SK-N-SH (cell line): ENCODE measurements around the gene CISH. TPM values are rescaled to one million over a fixed set of nuclear protein-coding genes. Genes with fewer than 3 reads are reported as not detected.

Source experiments
- CTCF ChIA-PET: fragments of 300-600, 350-600 bp; formaldehyde crosslinking; extraction: SDS; loops from one replicate; lab custom pipeline; 2021; lab: Yijun Ruan, JAX
- POLR2A ChIA-PET: fragments of 350-600 bp; sonication (Branson Sonifier 250); formaldehyde crosslinking; extraction: SDS; loops from one replicate; lab custom pipeline; 2020; ENCODE audit warnings: antibody characterized with exemption, inconsistent platforms; lab: Yijun Ruan, JAX
- DNase-seq: peaks from one replicate; pipeline ENCODE4 v3.0.0; 2012
- H2AFZ ChIP-seq: fragments of 200-600 bp; sonication (generic); 2 replicates; pipeline ENCODE4 v1.8.1; 2016; ENCODE audit warnings: antibody characterized with exemption, mild to moderate bottlenecking, low read depth
- H3F3A ChIP-seq: fragments of 200-600 bp; sonication (generic); replicated peaks from 2 replicates; pipeline ENCODE3; 2016; ENCODE audit warnings: antibody characterized with exemption, mild to moderate bottlenecking; ENCODE audit not compliant: insufficient read depth
- H3K27ac ChIP-seq, 2 experiments: fragments of 200-500 bp in 1 of 2; fragments of 200-600 bp in 1 of 2; sonication (Bioruptor generic) in 1 of 2; sonication (generic), shearing (Covaris generic) in 1 of 2; 2 replicates each; pipeline versions ENCODE4 v1.5.1 to v1.6.1; 2014 to 2016; ENCODE audit warnings: low read depth in 2 of 2, inconsistent platforms in 1 of 2, low read length in 1 of 2, mild to moderate bottlenecking in 1 of 2, mixed read lengths in 1 of 2
- H3K27me3 ChIP-seq: fragments of 200-600 bp; sonication (generic), shearing (Covaris generic); 2 replicates; pipeline ENCODE4 v1.6.1; 2016; ENCODE audit warnings: mixed run types; ENCODE audit not compliant: insufficient read depth
- H3K36me3 ChIP-seq, 2 experiments: fragments of 200-500 bp in 1 of 2; fragments of 200-600 bp in 1 of 2; sonication (Bioruptor generic) in 1 of 2; sonication (generic) in 1 of 2; replicated peaks in 1 of 2; 2 replicates each; pipeline versions ENCODE3 to v1.5.1; 2014 to 2016; ENCODE audit warnings: low read length in 1 of 2, mild to moderate bottlenecking in 1 of 2; ENCODE audit not compliant: insufficient read depth in 2 of 2, control insufficient read depth in 1 of 2
- H3K4me1 ChIP-seq, 2 experiments: fragments of 200-500 bp in 1 of 2; fragments of 200-600 bp in 1 of 2; sonication (Bioruptor generic) in 1 of 2; sonication (generic), shearing (Covaris generic) in 1 of 2; 2 replicates each; pipeline versions ENCODE4 v1.5.1 to v1.6.1; 2014 to 2016; ENCODE audit warnings: low read depth in 1 of 2, low read length in 1 of 2, mixed run types in 1 of 2; ENCODE audit not compliant: insufficient read depth in 2 of 2, control insufficient read depth in 1 of 2
- H3K4me2 ChIP-seq: fragments of 200-600 bp; sonication (generic), shearing (Covaris generic); 2 replicates; pipeline ENCODE4 v1.6.1; 2017; ENCODE audit warnings: mixed run types
- H3K4me3 ChIP-seq, 2 experiments: fragments of 200-500 bp in 1 of 2; fragments of 200-600 bp in 1 of 2; sonication (Bioruptor generic) in 1 of 2; sonication (generic), shearing (Covaris generic) in 1 of 2; 2 replicates each; pipeline versions ENCODE4 v1.5.1 to v1.8.1; 2014 to 2016; ENCODE audit warnings: low read depth in 2 of 2, inconsistent platforms in 1 of 2, low read length in 1 of 2, mild to moderate bottlenecking in 1 of 2, mixed read lengths in 1 of 2, moderate library complexity in 1 of 2
- H3K79me2 ChIP-seq: fragments of 200-600 bp; sonication (generic); 2 replicates; pipeline ENCODE4 v1.8.1; 2017; ENCODE audit warnings: mild to moderate bottlenecking; ENCODE audit not compliant: insufficient read depth
- H3K9ac ChIP-seq: fragments of 200-600 bp; sonication (generic); 2 replicates; pipeline ENCODE4 v1.6.1; 2017; ENCODE audit warnings: mixed run types
- H3K9me2 ChIP-seq: fragments of 200-600 bp; sonication (generic); 2 replicates; pipeline ENCODE4 v1.6.1; 2017; ENCODE audit warnings: mixed run types
- H3K9me3 ChIP-seq: fragments of 200-600 bp; sonication (generic); 2 replicates; pipeline ENCODE4 v1.6.1; 2017; ENCODE audit warnings: mixed run types, mild to moderate bottlenecking, moderate library complexity
- H4K20me1 ChIP-seq: fragments of 200-600 bp; sonication (generic); 2 replicates; pipeline ENCODE4 v1.6.1; 2017; ENCODE audit warnings: mild to moderate bottlenecking, mixed run types; ENCODE audit not compliant: insufficient read depth
- CHD2 ChIP-seq: fragments of 150-350 bp; IDR thresholded peaks from 2 replicates; pipeline ENCODE4 v1.6.1; 2018; ENCODE audit warnings: low read length; ENCODE audit not compliant: partially characterized antibody
- FOXJ3 ChIP-seq: sonication (generic); formaldehyde crosslinking; IDR thresholded peaks from 2 replicates; pipeline ENCODE4 v1.5.1; 2020; ENCODE audit warnings: mild to moderate bottlenecking, missing genetic modification reagents
- GABPA ChIP-seq: IDR thresholded peaks from 2 replicates; pipeline ENCODE4 v1.4.0; 2012; ENCODE audit warnings: low read depth, mild to moderate bottlenecking
- MAX ChIP-seq: IDR thresholded peaks from 2 replicates; pipeline ENCODE4 v1.4.0; 2012; ENCODE audit warnings: low read depth
- PBX3 ChIP-seq: IDR thresholded peaks from 2 replicates; pipeline ENCODE4; 2012
- RAD21 ChIP-seq: IDR thresholded peaks from 2 replicates; pipeline ENCODE4 v1.6.1; 2012; ENCODE audit warnings: mild to moderate bottlenecking, low read length
- RCOR1 ChIP-seq: fragments of 150-350 bp; IDR thresholded peaks from 2 replicates; pipeline ENCODE4 v1.6.1; 2017; ENCODE audit warnings: antibody characterized with exemption, low read length
- SMC3 ChIP-seq: IDR thresholded peaks from 2 replicates; pipeline ENCODE4 v1.6.1; 2012; ENCODE audit warnings: low read depth, low read length, improper control_type of control experiment
- TAF1 ChIP-seq: IDR thresholded peaks from 2 replicates; pipeline ENCODE4 v1.6.1; 2012; ENCODE audit warnings: low read depth, mild to moderate bottlenecking, low read length, moderate library complexity, borderline replicate concordance
- USF1 ChIP-seq: IDR thresholded peaks from 2 replicates; pipeline ENCODE4 v1.4.0; 2012; ENCODE audit warnings: low read depth, borderline replicate concordance
- USF2 ChIP-seq: fragments of 150-350 bp; IDR thresholded peaks from 2 replicates; pipeline ENCODE4 v1.6.1; 2017; ENCODE audit warnings: antibody characterized with exemption, low read length, low read depth, borderline replicate concordance
- YY1 ChIP-seq: IDR thresholded peaks from 2 replicates; pipeline ENCODE4 v1.4.0; 2012; ENCODE audit warnings: low read depth, mild to moderate bottlenecking
- WGBS: methylation state at CpG from one replicate; pipeline ENCODE4 v1.1.6; 2017; ENCODE audit warnings: low lambda C conversion rate; 5-methylcytosine and 5-hydroxymethylcytosine counted together
- polyA plus RNA-seq, 3 experiments: library from polyadenylated mRNA; depleted of rRNA; stranded (reverse); fragments of >200 nt; gene quantifications; 2 replicates each; pipeline ENCODE4 v1.2.3, GENCODE V29; 2012
- TF ChIP-seq, protein P1 (sequence below): IDR thresholded peaks from 2 replicates; pipeline ENCODE4 v1.6.1; 2012; ENCODE audit warnings: mild to moderate bottlenecking, low read depth, low read length, moderate library complexity
- TF ChIP-seq, protein P2 (sequence below): IDR thresholded peaks from 2 replicates; pipeline ENCODE4 v1.4.0; 2012; ENCODE audit warnings: low read depth, borderline replicate concordance

The CISH gene
- polyA plus RNA-seq, 1 of the 3 experiments (the other 2 are of a cell fraction), result 2.6 TPM

DNA sequence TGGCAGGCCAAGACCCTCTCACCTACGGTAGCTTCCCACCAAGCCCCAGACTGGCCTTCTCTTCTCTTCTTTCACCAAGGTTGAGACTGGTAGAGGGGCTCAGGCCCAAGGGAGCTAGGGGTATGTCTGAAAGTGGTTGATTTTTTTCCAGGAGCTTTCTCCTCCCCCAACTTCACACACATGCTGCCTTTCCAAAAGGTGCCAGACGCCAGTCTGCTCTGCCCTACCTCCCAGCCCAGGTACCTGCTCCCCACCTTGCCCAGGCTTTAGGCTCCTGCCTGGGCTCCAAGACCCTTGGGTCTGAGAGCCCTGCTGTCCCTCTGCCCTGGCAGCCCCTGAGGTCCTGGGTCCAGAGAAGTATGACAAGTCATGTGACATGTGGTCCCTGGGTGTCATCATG is 33.8 kb upstream of the CISH start:
- H3K9ac ChIP-seq, result no peak overlapping the region
- ChIA-PET CTCF (interaction anchor here (0.9 to 13.2 kb wide), 2 partner anchors 29 to 73 kb away, joined by 3 to 171 read pairs; partner anchors contain the start of gene MAPKAPK3), POLR2A (no interaction called here)
- H3F3A ChIP-seq, result no peaks in the 10 kb centered on the region
- H3K79me2 ChIP-seq, result no peaks in the 10 kb centered on the region
- H3K9me3 ChIP-seq, result no peaks in the 10 kb centered on the region
- no peaks in the 10 kb centered on the region for H3K9me2 ChIP-seq
- H3K36me3 ChIP-seq, result peaks cover 0 to 2% of the 10 kb centered on the region in 2 experiments
- peaks cover 0 to 26% of the 10 kb centered on the region in 2 experiments; a peak in 1 of 4 replicates for H3K4me1 ChIP-seq
- H2AFZ ChIP-seq, result no peak overlapping the region
- no peak overlapping the region for H3K27ac ChIP-seq
- TF ChIP-seq, protein P1, sequence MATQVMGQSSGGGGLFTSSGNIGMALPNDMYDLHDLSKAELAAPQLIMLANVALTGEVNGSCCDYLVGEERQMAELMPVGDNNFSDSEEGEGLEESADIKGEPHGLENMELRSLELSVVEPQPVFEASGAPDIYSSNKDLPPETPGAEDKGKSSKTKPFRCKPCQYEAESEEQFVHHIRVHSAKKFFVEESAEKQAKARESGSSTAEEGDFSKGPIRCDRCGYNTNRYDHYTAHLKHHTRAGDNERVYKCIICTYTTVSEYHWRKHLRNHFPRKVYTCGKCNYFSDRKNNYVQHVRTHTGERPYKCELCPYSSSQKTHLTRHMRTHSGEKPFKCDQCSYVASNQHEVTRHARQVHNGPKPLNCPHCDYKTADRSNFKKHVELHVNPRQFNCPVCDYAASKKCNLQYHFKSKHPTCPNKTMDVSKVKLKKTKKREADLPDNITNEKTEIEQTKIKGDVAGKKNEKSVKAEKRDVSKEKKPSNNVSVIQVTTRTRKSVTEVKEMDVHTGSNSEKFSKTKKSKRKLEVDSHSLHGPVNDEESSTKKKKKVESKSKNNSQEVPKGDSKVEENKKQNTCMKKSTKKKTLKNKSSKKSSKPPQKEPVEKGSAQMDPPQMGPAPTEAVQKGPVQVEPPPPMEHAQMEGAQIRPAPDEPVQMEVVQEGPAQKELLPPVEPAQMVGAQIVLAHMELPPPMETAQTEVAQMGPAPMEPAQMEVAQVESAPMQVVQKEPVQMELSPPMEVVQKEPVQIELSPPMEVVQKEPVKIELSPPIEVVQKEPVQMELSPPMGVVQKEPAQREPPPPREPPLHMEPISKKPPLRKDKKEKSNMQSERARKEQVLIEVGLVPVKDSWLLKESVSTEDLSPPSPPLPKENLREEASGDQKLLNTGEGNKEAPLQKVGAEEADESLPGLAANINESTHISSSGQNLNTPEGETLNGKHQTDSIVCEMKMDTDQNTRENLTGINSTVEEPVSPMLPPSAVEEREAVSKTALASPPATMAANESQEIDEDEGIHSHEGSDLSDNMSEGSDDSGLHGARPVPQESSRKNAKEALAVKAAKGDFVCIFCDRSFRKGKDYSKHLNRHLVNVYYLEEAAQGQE, result no peak
- TF ChIP-seq SMC3 (no peak), YY1 (no peak), USF1 (no peak), TAF1 (no peak), USF2 (no peak), RCOR1 (no peak), GABPA (no peak), CHD2 (no peak), MAX (no peak), RAD21 (no peak), FOXJ3 (CRISPR knock-in tag) (no peak), PBX3 (no peak)
- TF ChIP-seq, protein P2, sequence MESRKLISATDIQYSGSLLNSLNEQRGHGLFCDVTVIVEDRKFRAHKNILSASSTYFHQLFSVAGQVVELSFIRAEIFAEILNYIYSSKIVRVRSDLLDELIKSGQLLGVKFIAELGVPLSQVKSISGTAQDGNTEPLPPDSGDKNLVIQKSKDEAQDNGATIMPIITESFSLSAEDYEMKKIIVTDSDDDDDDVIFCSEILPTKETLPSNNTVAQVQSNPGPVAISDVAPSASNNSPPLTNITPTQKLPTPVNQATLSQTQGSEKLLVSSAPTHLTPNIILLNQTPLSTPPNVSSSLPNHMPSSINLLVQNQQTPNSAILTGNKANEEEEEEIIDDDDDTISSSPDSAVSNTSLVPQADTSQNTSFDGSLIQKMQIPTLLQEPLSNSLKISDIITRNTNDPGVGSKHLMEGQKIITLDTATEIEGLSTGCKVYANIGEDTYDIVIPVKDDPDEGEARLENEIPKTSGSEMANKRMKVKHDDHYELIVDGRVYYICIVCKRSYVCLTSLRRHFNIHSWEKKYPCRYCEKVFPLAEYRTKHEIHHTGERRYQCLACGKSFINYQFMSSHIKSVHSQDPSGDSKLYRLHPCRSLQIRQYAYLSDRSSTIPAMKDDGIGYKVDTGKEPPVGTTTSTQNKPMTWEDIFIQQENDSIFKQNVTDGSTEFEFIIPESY, result no peak
- TF ChIP-seq, all 33 proteins: peak for 0
- 100% methylated on average over 2 of the region's 2 CpGs for WGBS
- H3K27me3 ChIP-seq, result no peaks in the 10 kb centered on the region
- H3K4me2 ChIP-seq, result no peak overlapping the region
- DNase-seq, result no peak
- no peaks in the 10 kb centered on the region for H4K20me1 ChIP-seq
- no peak overlapping the region for H3K4me3 ChIP-seq
